ENCODE data around the gene VSIG8.
A peak's percentile ranks its signal among the peaks of the same experiment; 100 is the strongest.

VSIG8 gene

GRCh38 chr1:159830722-159831121 lies 31.7 kb downstream of the VSIG8 start:
- no peak overlapping the region for H3K4me3 ChIP-seq (ENCODE audit: low read length)
- TF ChIP-seq CTCF (conservative IDR thresholded peaks at IDR 0.05; ENCODE audit: low read depth, low read length), result no peak
- DNase-seq (ENCODE audit: low read depth), result no peak

GRCh38 chr1:159829822-159830465 lies 32.5 kb downstream of the VSIG8 start:
- no peak for TF ChIP-seq CTCF (conservative IDR thresholded peaks at IDR 0.05; ENCODE audit: low read depth, low read length)
- DNase-seq (ENCODE audit: low read depth), result peak; percentile 48
- no peak overlapping the region for H3K4me3 ChIP-seq (ENCODE audit: low read length)

- no peak overlapping the region for H3K4me3 ChIP-seq (ENCODE audit: low read length)
- peak; percentile 55 for TF ChIP-seq CTCF (conservative IDR thresholded peaks at IDR 0.05; ENCODE audit: low read depth, low read length)
- no peak for DNase-seq (ENCODE audit: low read depth)
These were observed 33.2 kb downstream of the VSIG8 start for GRCh38 chr1:159829273-159829634.

GRCh38 chr1:159828581-159829272 lies 33.7 kb downstream of the VSIG8 start:
- no peak overlapping the region for H3K4me3 ChIP-seq (ENCODE audit: low read length)
- DNase-seq (ENCODE audit: low read depth), result no peak

GRCh38 chr1:159828176-159828575 lies 34.3 kb downstream of the VSIG8 start:
- no peak for TF ChIP-seq CTCF (conservative IDR thresholded peaks at IDR 0.05; ENCODE audit: low read depth, low read length)
- no peak overlapping the region for H3K4me3 ChIP-seq (ENCODE audit: low read length)
- no peak for DNase-seq (ENCODE audit: low read depth)

More at GRCh38 chr1:159828581-159829272, 33.7 kb downstream of the VSIG8 start:
- no peak for TF ChIP-seq CTCF (conservative IDR thresholded peaks at IDR 0.05; ENCODE audit: low read depth, low read length)

GRCh38 chr1:159827549-159827948 lies 34.9 kb downstream of the VSIG8 start:
- no peak for TF ChIP-seq CTCF (conservative IDR thresholded peaks at IDR 0.05; ENCODE audit: low read depth, low read length)
- no peak for DNase-seq (ENCODE audit: low read depth)
- no peak overlapping the region for H3K4me3 ChIP-seq (ENCODE audit: low read length)

GRCh38 chr1:159827102-159827490 lies 35.4 kb downstream of the VSIG8 start:
- DNase-seq (ENCODE audit: low read depth), result no peak
- no peak overlapping the region for H3K4me3 ChIP-seq (ENCODE audit: low read length)

More at GRCh38 chr1:159827102-159827490, 35.4 kb downstream of the VSIG8 start:
- TF ChIP-seq CTCF (conservative IDR thresholded peaks at IDR 0.05; ENCODE audit: low read depth, low read length), result no peak

Data from retinal pigment epithelial cell (primary cell).